Cerebellar nuclear complex (tissue), 1 donor: Measurements from ENCODE around the gene LRRC15.

Experiments used
- DNase-seq, 2 experiments: peaks; one replicate each; lab custom pipeline; 2025; lab: John Stamatoyannopoulos, UW

LRRC15 gene

DNA sequence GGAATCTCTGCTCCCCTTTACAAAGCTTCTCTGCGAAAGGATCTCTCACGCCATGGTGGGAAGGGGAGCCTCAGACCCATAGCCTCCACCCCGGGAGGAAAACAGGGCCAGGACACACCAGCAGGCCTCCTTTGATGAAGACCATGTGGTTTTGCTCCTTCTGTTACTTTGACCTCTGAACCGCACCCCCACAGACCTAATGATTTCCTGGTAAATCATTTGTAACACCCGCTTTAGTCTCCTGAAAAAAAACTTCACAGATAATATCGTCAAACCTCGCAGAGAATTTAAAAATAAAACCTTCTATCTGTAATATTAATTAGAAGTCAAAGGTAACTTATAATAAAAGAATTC is 36.7 kb downstream of the LRRC15 start:
- no peak for DNase-seq

DNA sequence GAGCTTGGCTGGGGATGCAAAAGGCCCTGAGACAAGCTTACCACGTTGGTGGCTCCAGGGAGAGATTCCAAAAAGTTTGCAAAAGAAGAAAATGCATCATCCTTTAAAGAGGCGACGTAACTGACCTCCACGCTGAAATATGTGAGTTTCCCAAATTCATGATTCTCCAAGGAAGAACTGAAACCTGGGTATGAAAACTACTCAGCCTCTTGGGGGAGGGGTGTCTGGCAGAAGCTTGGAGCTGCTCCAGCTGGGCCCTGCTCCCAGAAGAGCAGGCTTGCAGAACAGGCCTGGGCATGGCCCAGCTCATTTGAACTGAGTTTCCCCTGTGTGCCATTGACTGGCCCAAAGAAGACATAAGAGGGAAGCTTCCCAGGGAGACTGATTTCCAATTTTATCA is 39.0 kb downstream of the LRRC15 start:
- no peak for DNase-seq

DNA sequence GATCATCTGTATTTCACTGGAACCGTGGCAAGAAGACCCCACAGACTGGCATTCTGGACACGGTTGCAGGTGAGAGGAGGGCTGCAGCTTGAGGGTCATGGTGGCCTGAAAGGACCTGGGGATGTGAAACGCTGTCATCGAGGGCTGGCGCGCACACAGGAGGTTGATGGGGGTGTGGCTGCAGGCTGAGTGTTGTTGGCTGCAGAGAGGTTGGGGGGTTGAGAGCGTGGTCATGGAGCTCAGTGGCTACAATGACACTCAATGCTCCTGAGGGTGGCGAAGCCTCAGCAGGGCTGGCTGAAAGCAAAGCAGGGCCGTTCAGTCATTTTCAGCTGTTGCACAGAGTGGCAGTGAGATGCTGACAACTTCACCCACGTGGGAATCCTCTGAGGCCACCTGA is 39.4 kb downstream of the LRRC15 start:
- no peak for DNase-seq

DNA sequence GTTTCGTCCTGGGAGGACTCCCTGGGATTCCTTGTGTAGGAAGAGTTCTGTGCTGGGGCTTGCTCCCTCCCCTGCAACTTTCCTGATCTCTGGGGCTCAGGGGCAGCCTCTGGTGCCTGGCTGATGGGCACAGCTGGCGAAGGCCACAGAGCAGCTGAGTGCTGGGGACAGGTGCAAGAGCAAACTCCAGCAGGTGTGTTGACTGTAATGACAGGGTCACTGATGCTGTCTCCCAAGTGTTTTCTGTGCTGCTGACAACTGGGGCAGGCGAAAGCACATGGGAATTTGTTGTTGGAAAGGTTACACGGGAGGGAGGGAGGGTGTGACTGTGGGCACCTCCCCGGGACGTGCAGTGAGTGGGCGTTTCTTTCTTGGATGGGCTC is 40.0 kb downstream of the LRRC15 start:
- DNase-seq: no peak

DNA sequence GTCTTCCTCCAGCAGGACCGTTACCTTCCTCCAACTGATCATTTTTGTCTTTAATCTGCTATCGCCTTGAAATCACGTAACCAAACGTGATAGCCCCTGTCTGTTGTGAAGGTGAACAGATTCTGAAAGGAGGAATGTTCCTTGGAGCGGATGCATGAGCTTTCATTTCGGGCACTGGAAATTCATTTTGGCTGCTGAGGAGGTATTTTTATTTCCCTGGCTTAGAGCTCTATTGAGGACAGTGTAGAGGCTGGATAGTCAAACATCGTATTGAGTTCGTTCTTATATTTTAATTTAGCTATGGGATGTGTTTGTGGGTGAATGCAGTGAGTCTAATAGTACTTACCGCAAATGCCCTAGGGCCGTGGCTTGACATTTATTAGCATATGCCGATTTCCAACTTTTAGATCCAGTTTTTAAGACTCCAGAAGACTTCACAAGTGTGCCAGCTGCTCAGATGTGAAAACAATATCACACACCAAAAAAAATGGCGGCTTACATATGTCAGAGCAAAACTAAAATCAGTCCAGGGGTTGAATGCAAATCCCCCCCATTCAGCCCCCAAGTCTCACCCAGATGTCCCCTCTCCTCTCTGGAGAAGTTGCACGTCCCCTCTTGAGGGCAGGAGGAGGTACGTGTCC is 40.5 kb downstream of the LRRC15 start:
- no peak for DNase-seq

DNA sequence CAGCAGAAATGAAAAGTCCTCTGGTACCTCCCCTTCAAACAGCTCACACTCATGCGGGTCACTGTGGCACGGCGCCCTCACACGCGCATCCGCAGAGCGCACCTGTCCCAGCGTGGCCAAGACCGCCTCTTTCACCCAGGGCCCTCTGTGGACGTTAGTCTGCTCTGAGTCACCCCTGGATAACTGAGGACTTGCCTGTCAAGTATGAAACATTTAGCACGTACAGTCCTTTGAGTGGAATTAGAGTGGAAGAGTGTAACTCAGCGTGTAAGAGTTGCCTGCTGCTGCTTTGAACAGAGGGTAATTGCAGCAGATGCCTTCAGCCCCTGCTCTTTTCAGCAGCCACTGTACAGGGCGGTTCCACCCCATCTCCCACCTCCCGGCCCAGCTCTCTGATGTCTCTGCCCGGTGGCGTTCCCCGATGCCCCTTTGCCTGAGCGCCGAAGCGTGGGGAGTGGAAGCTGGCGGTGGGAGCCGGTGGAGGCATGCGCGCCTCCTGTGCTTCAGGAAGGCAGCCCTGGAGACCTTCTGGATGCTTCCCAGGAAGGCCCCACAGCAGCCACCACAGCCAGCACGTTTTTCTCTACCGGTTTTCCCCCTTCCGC is 41.4 kb downstream of the LRRC15 start:
- no peak for DNase-seq

DNA sequence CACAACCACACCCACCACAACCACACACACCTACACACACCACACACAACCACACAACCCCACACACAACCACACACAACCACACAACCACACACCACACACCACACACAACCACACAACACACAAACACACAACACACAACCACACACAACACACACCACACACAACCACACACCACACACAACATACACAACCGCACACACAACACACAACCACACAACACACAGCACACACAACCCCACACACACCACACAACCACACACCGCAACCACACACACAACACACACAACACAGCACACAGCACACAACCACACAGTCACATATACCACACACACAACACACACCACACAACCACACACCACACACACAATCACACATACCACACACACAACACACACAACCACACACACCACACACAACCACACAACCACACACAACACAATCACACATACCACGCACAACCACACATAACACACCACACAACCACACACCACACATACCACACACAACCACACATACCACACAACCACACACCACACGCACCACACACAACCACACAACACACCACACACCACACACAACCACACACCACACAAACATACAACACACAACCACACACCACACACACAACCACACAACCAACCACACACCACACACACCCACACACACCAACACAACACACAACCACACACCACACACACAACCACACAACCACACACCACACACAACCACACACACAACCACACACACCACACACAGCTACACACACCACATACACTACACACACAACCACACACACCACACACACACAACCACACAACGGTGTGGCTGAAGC is 42.1 kb downstream of the LRRC15 start:
- no peak for DNase-seq

DNA sequence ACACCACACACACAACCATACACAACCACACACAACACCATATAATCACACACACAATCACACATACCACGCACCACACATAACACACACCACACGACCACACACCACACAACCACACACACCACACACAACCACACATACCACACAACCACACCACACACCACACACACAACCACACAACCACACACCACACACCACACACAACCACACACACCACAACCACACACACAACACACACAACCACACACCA is 42.6 kb downstream of the LRRC15 start:
- DNase-seq: no peak

DNA sequence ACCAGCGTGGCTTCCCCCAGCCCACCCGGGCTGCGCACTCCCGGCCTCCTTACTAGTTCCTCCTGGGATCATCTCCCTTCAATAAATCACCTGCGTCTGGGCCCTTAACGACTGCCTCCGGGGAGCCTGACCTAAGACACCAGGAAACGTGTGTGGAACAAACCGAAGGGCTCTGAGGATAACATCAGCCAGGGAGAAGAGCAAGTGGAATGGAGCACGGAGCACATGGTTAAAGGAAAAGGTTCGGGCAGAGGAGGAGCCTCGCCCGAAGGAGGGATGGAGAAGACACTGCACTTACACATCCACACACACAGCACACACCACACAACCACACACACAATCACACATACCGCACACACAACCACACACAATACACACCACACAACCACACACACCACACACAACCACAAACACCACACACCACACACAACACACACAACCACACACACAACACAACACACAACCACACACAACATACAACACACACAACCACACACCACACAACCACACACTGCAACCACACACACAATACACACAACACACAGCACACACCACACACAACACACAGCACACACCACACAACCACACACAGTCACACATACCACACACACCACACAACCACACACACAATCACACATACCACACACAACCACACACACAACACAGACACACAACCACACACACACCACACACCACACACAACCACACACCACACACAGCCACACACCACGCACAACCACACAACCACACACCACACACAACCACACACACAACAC is 43.2 kb downstream of the LRRC15 start:
- no peak for DNase-seq

DNA sequence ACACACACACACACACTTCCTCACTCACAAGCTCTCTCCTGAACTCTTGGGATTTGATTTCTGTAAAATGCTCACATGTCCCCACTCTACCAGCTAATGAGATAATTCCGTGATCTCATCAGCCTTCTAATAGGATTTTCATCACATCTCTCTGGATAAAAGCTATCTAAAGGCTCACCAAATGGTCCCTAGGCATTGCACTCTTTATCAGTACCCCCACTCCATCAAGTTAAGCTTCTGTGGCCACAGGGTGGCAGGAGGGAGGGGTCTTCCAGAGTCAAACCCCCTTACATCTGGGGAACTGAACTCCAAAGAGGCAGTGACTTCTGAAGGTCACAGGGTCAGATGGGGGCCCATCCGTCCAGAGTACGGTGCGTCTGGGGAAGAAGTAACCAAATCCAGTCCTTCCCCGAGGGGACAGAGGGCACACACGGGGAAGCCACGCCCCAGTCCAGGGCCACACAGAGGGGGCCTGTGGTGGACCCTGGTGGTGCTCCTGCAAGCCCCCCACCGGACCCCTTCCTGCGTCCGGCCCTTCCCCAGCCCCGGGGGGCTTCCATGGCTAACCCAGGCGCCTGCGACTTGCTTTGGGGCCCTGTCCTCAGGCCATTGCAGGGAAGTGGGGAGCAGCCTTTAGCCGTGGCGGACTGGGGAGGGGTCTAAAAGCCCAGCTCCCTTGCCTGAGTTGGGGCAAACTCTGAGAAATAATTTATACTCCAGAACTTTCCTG is 44.0 kb downstream of the LRRC15 start:
- DNase-seq: no peak

DNA sequence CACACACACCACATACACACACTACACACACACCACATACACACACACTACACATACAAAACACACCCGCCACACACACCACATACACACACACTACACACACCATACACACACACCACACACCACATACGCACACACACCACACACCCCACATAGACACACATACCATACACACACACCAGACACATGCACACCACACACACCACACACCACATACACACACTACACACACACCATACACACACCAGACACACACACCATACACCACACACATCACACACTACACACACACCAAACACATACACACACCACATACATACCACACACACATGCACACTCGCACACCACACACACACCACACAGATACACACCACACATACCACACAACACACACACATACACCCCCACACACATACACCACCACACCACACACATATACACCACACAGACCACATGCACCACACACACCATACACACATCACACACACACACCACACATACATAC is 44.7 kb downstream of the LRRC15 start:
- no peak for DNase-seq

DNA sequence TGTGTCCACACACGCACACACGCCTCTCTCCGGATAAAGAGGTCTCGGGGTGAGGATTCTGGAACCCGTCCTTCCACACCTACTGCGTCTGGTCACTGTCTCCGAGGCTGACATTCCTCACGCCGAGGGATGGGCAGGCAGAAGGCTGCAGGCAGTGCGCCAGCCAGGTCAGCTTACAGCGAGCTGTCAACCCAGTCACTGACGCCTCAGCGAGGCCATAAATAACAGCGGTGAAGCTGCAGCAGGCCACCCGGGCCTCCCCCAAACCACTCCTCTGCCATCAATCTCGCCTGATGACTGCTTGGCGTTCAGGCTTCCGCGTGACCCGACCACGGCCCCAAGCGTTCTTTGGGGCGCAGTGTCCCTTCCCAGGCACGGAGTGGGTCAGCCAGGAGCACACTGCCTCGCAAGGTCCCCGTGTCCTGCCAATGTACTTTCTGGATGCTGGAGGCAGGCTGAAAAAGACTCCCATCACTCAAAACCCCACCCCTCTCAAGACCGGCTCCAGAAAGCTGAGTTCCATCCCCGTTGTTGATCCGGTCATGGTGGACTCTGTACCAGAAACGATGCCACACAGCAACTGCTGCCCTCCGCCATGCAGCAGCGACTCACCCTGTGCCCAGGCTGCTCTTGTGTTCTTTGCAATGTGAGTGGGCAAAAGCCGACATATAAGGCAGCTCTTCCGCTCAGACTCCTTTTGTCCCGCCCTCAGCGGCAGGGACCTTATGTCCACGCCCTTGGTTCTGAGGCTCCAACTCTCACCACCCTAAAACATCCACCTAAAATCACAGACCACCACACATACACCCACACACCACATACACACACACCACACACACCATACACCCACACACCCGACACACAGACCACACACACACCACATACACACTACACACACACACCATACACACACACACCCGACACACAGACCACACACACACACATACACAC is 45.5 kb downstream of the LRRC15 start:
- no peak for DNase-seq

DNA sequence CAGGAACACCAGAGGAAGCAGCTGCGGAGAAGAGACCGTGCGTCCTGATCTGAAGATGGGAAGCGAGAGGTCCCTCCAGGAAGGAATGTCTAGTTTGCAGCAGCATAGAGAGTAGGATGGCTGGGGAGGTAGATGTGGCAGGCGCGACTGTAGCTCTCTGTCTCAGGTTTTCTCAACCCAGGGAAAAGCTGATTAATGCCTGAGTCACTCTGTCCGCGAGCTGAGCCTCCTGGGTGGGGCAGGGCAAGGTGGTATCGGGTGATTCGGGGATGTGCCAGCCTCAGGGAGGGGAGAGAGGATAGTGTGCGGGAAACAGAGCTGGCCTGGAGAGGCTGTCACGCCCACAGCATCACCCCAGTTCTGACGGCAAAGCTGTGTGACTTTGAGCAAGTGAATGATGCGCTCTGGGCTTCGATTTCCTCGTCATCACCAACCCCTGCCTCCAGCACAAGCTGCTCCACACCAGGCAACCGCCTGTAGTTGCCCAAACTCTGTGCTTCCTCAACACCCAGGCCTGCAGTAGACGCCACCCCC is 46.8 kb downstream of the LRRC15 start:
- DNase-seq: no peak

DNA sequence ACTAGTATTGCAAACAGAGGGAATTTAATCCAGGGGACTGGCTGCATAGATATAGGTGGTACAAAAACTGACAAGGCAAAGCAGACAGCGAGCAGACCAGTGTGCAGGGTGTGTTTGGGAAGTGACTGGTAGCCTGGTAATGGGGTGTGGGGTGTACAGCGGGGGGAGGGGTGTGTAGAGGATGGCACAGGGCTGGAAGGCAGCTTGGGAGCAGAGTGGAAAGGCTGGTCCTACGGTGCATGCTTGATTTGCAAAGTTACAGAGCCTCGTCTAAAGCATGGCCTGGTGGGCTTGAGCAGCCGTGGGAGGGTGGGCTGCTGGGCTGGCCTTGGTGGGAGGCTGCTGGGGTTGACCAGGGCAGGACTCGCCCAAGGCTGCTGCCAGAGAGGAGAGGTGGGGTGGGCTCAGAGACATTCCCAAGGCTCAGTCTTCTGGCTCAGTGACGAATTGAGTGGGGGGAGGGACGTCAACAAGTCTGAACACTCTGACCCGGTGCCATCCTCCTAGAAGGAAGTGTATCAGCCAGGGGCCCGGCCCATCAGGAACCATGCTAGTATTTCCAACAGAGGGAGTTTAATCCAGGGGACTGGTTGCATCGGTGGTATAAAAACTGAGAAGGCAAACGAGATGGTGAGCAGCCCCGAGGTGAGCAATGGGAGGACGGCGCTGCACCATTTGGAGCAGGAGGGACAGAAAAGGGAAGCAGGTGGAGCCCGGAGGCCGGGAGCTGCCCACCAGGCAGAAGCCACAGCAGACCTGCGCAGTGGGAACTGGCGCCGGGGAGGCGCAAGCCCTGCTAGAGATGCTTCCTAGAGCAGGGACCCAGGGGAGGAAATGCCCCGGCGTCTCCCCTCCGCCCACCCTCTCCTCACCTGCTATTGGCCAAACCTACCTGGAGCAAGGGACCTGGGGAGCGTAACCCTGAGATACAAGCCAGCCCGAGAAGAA is 47.6 kb downstream of the LRRC15 start:
- DNase-seq: no peak

DNA sequence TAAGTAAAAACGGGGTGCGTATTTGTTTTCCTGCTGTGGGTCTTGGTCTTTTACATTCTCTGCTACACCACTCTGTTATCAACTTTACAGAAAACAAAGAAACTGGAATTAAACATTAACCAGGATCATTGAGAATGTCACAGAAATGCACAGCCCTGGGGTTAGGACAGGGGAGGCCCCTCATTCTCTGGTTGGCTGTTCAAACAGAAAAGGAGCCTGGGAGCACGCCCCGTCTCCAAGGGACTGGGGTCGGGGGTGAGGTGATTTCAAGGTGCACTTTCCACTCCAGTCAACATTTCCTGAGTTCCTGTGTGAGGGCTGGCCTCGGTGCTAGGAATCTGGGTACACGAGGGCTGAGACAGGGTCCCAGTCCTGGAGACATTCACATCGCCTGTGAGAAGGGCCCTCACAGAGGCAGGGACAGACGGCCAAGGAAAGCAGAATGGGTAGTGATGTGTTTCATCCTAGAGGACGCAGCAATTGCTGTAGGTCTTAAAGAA is 48.7 kb downstream of the LRRC15 start:
- DNase-seq: no peak

DNA sequence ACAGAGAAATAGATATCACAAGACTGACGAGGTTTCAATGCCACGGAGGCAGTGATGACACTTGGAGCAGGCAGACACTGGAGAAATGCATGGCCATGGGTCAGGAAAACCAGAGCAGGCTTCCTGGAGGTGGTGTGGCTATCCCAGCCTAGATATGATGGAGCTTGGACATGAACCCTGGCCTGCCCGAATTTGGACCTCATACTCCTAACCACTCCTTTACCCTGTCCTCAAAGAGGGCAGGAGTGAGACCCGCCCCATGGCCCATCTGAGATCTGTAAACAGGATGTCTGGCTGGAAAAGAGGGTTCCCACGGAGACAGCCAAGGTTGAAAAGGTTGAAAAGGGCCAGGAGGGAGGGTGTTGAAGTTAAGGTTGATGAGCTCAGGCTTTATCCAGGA is 49.4 kb downstream of the LRRC15 start:
- no peak for DNase-seq

DNA sequence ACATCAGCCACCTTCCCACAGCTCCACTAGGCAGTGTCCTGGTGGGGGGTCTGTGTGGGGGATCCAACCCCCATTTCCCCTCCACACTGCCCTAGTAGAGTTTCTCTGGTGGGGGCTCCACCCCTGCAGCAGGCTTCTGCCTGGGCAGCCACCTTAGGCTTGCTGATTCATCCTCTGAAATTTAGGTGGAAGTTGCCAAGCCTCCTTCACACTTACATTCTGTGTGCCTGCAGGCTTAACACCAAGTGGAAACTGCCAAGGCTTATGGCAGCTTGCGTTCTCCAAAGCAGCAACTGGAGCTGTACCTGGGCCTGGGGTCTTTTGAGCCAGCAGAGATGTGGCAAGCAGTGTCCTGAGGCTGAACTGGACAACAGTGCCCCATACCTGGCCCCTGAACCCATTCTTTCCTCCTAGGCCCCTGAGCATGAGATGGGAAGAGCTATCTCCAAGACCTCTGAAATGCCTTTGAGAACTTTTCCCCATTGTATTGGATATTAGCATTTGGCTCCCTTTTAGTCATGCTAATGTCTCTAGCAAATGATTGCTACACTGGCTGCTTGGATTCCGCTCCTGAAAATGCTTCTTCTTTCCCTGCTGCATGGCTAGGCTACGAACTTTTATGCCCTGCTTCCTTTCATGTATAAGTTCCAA is 50.9 kb downstream of the LRRC15 start:
- DNase-seq: no peak

DNA sequence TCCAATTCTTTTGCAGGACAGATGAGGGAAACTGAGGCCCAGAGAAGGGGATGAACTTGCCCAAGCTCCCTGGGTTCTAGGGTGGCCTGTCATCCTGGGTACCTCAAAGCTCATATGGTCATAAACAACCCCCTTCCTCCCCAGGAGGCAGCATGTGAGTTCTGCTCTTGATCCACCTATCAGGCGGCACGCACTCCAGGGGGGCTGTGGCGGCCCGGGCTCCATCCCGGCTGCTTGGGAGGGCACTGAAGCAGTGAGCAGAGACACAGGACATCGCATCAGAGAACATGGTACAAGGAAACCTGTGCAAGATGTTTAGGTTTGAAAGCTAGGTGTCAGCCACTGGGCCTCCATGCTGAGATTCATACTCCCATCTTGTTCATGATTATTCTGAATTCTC is 52.6 kb downstream of the LRRC15 start:
- DNase-seq: no peak

DNA sequence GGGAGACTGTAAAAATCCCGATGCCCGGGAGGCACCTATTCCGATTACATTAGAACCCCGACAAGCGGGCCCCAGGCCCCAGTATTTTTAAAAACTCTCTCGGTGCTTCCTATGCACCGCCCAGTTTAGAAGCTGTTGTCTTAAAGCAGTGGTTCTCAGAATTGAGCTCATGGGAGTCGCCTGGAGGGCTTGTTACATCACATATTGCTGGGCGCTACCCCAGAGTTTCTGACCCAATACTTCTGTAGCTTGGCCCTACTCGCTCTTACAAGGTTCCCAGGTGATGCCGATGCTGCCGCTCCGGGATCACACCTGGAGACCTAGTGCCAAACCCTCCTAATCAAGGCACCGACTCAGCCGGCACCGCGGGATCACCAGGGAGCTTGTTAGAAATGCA is 53.6 kb downstream of the LRRC15 start:
- DNase-seq: no peak
